BLaER1 (cell line): ENCODE results near the gene AKR1D1.

Source experiments
- H3K27ac ChIP-seq: shearing (Covaris generic); formaldehyde crosslinking; 2 replicates; pipeline ENCODE4 v1.8.1; 2022
- H3K27me3 ChIP-seq: shearing (Covaris generic); formaldehyde crosslinking; 2 replicates; pipeline ENCODE4 v1.8.1; 2022
- H3K36me3 ChIP-seq: shearing (Covaris generic); formaldehyde crosslinking; 2 replicates; pipeline ENCODE4 v1.8.1; 2022
- H3K4me1 ChIP-seq: shearing (Covaris generic); formaldehyde crosslinking; 2 replicates; pipeline ENCODE4 v1.8.1; 2022
- H3K4me2 ChIP-seq: shearing (Covaris generic); formaldehyde crosslinking; 2 replicates; pipeline ENCODE4 v1.8.1; 2022
- H3K4me3 ChIP-seq: shearing (Covaris generic); formaldehyde crosslinking; 2 replicates; pipeline ENCODE4 v1.8.1; 2022
- H3K9ac ChIP-seq: shearing (Covaris generic); formaldehyde crosslinking; 2 replicates; pipeline ENCODE4 v1.8.1; 2022
- H3K9me3 ChIP-seq: shearing (Covaris generic); formaldehyde crosslinking; 2 replicates; pipeline ENCODE4 v1.8.1; 2022
- H4K20me1 ChIP-seq: shearing (Covaris generic); formaldehyde crosslinking; 2 replicates; pipeline ENCODE4 v1.8.1; 2022
- Cebpa-rat ChIP-seq: shearing (Covaris generic); IDR thresholded peaks from 2 replicates; pipeline ENCODE4 v1.8.1; 2022

AKR1D1 gene

DNA sequence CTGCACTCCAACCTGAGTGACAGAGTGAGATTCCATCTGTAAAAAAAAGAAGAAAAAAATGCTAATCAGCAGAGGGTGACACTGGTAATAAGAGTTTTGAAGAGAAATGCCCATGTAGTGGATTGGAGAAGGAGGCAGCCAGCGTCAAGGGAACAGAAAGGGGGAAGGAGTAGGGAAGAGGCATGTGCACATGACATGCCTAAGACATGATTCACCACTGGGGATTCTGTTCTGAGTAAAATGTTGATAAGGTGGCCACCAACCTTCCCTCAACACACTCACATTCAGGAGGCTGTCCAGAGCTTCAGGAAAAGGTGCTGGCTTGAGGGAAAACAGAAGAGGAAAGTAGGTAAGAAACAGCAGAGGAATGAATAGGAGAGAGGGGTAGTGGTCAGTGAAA, 39.9 kb downstream of the AKR1D1 start:
- Histone ChIP-seq H3K4me3 (no peak overlapping the region), H3K4me1 (no peaks in the 10 kb centered on the region), H3K9me3 (no peaks in the 10 kb centered on the region), H3K4me2 (no peak overlapping the region), H3K9ac (no peak overlapping the region), H4K20me1 (no peaks in the 10 kb centered on the region), H3K27ac (no peak overlapping the region), H3K27me3 (no peaks in the 10 kb centered on the region), H3K36me3 (no peaks in the 10 kb centered on the region)
- TF ChIP-seq Cebpa-rat, result no peak

DNA sequence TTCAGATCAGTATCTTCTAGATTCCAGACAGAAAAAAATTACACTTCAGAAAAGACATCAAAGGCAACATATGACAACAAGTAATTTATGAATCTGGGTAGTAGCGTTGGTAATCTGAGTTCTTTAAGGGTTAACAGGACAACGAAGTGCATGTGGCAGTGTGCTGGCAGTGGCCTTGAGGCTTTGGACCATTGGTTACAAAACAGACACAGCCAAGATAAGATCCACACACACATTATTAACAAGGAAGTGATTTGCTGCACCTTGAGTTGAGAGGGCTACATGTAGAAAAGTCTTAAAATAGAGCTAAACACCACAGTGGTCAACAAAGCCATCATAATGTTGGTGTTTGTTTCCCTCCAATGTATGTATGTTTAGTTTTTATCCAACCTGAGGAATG, 40.6 kb downstream of the AKR1D1 start:
- H3K4me3 ChIP-seq, result no peak overlapping the region
- H3K27ac ChIP-seq, result no peak overlapping the region
- H3K9me3 ChIP-seq, result no peaks in the 10 kb centered on the region
- H3K4me1 ChIP-seq, result no peaks in the 10 kb centered on the region
- H3K36me3 ChIP-seq, result no peaks in the 10 kb centered on the region
- no peak overlapping the region for H3K9ac ChIP-seq
- no peaks in the 10 kb centered on the region for H3K27me3 ChIP-seq
- no peak for TF ChIP-seq Cebpa-rat
- no peaks in the 10 kb centered on the region for H4K20me1 ChIP-seq
- no peak overlapping the region for H3K4me2 ChIP-seq

DNA sequence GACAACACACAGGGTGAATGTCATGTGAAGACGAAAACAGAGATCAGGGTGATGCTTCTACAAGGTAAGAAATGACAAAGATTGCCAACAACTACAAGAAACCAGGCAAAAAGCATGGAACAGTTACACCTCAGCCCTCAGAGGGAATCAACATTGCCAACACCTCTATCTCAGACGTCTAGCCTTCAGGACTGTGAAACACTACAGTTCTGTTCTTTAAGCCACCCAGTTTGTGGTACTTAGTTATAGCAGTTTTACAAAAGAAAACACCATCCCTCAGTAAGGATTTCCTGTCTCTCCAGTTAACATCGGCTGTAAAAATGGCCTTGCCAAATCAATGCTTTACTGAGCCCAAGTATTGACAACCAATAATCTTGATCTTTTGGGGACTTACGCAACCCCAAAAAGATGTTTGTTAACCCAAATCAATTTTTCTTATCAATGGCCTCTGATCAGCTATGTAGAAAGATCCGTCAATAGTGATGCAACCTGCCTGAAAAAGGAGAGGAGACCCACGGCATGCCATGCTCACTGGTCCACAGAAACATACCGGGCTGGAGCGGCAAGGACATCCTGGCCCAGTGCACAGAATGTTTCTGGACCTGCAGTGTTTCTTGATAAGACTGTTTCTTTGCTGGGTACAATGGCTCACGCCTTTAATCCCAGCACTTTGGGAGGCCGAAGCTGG, 44.0 kb downstream of the AKR1D1 start:
- TF ChIP-seq Cebpa-rat, result no peak
- no peaks in the 10 kb centered on the region for H3K4me1 ChIP-seq
- H3K27me3 ChIP-seq, result no peaks in the 10 kb centered on the region
- no peak overlapping the region for H3K4me3 ChIP-seq
- H3K36me3 ChIP-seq, result no peaks in the 10 kb centered on the region
- H3K9me3 ChIP-seq, result 0 out of 2 replicates have a peak, but pooled peaks cover 4% of the 10 kb centered on the region
- H3K27ac ChIP-seq, result no peak overlapping the region
- H4K20me1 ChIP-seq, result no peaks in the 10 kb centered on the region
- H3K4me2 ChIP-seq, result no peak overlapping the region
- no peak overlapping the region for H3K9ac ChIP-seq

DNA sequence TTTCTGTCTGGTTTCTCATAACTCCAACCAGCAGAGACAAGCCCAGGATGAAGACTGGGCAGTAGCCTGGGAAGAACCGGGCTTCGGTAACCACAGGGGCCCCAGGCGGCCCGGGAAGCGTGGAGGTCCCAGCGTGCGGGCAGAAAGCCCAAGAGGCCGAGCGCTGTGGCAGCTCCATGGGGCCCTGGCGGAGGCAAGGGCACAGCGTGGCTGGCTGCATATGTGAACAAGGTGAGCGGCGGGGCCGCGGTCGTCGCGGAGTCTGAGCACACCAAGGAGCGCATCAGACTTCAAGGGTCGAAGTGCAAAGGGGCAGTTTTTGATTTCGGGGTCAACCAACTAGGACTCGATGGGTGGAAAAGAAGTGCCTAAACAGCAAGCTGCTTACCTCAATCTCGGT, 45.9 kb downstream of the AKR1D1 start:
- Histone ChIP-seq H3K9me3 (0 out of 2 replicates have a peak, but pooled peaks cover 4% of the 10 kb centered on the region), H3K36me3 (no peaks in the 10 kb centered on the region), H3K4me2 (no peak overlapping the region), H3K4me3 (no peak overlapping the region), H3K27me3 (no peaks in the 10 kb centered on the region), H4K20me1 (no peaks in the 10 kb centered on the region), H3K27ac (no peak overlapping the region), H3K4me1 (no peaks in the 10 kb centered on the region), H3K9ac (no peak overlapping the region)
- TF ChIP-seq Cebpa-rat, result no peak

DNA sequence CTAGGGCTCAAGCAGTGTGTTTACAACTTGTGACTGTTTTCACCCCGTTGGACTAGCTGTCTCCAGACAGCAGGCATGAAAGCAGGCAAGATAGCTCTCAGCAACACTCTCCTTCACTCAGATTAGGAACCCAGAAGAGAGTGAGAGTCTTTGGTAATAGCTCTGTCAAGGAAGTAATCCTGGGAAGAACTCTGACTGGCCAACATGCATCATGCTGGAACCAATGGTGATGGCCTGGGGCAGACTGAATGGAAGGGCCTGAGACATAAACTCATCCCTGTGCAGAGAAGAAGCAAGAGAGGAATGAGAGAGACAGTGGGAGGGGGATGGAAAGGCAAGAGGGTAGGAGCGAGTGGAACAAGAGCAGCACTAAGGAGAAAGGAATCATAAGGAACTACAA, 48.9 kb downstream of the AKR1D1 start:
- Histone ChIP-seq H3K27me3 (no peaks in the 10 kb centered on the region), H3K4me2 (no peak overlapping the region), H3K9ac (no peak overlapping the region), H3K9me3 (0 out of 2 replicates have a peak, but pooled peaks cover 4% of the 10 kb centered on the region), H3K36me3 (no peaks in the 10 kb centered on the region), H4K20me1 (no peaks in the 10 kb centered on the region), H3K4me1 (no peaks in the 10 kb centered on the region), H3K27ac (no peak overlapping the region), H3K4me3 (no peak overlapping the region)
- no peak for TF ChIP-seq Cebpa-rat

DNA sequence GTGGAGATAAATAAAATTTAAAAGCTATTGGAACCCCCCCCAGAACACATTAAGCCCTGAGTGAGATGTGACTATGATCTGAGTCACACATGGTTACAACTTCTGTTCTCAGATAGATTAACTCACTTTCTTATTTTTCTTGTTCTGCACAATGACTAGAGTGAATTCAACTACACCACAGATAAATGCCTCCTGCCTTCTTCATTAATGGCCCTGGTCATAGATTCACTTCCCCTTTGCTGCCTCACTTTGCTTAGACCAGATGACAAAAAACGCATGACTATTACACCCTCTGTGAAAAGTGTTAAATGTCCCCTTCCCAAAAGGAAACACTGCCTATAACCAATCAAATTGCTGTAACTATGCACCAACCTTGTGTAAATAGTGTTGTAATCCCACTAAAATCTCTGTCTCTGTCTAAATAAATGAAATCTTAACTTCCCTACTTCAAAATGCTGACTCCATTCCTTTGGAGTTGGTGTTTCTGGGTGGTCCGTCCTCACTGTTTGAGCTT, 49.4 kb downstream of the AKR1D1 start:
- Histone ChIP-seq H3K27ac (no peak overlapping the region), H3K4me3 (no peak overlapping the region), H3K9me3 (0 out of 2 replicates have a peak, but pooled peaks cover 4% of the 10 kb centered on the region), H3K4me2 (no peak overlapping the region), H3K9ac (no peak overlapping the region), H3K36me3 (no peaks in the 10 kb centered on the region), H3K27me3 (no peaks in the 10 kb centered on the region), H4K20me1 (no peaks in the 10 kb centered on the region), H3K4me1 (no peaks in the 10 kb centered on the region)
- TF ChIP-seq Cebpa-rat, result no peak

DNA sequence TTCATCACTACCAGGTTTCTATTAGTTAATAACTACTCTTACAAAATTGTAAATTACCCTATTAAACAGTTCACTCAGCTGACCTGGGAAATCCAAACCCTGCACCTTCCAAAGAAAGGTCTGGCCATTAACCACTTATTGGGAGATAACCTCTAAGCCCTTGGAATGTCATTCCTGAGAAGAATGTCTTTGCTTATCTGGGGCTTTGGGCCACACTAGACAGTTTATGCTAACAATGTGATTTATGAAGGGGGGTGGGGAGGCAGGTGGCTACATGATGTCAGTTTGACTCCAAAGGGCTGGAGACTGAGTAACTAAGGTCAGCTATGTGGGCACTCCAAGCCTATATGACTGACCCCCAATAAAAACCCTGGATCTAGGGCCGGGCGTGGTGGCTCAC, 50.7 kb downstream of the AKR1D1 start:
- Histone ChIP-seq H3K4me2 (no peak overlapping the region), H3K36me3 (no peaks in the 10 kb centered on the region), H3K4me1 (no peaks in the 10 kb centered on the region), H3K27me3 (no peaks in the 10 kb centered on the region), H3K9me3 (0 out of 2 replicates have a peak, but pooled peaks cover 4% of the 10 kb centered on the region), H4K20me1 (no peaks in the 10 kb centered on the region), H3K9ac (no peak overlapping the region), H3K4me3 (no peak overlapping the region), H3K27ac (no peak overlapping the region)
- no peak for TF ChIP-seq Cebpa-rat

DNA sequence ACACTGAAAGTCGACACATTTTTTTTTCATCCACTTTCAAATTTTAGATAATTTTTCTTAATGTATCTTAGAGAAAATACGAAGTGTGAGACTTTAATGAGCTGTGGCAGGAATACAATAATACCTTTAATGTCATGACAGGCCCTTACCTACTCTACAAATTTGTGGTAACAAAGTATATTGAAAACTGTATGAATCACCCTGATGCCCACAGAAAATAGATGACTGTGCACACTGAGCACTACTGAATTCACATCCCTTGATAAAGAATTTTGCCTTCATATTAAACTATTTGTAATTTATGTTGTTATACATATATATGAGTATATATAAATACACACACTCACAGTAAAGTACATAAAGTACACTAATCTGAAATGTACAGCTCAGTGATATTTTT, 51.7 kb downstream of the AKR1D1 start:
- H3K27me3 ChIP-seq, result no peaks in the 10 kb centered on the region
- no peak overlapping the region for H3K9ac ChIP-seq
- no peaks in the 10 kb centered on the region for H3K9me3 ChIP-seq
- H3K27ac ChIP-seq, result no peak overlapping the region
- no peak for TF ChIP-seq Cebpa-rat
- H3K4me3 ChIP-seq, result no peak overlapping the region
- H3K4me1 ChIP-seq, result no peaks in the 10 kb centered on the region
- H3K36me3 ChIP-seq, result no peaks in the 10 kb centered on the region
- no peaks in the 10 kb centered on the region for H4K20me1 ChIP-seq
- no peak overlapping the region for H3K4me2 ChIP-seq

DNA sequence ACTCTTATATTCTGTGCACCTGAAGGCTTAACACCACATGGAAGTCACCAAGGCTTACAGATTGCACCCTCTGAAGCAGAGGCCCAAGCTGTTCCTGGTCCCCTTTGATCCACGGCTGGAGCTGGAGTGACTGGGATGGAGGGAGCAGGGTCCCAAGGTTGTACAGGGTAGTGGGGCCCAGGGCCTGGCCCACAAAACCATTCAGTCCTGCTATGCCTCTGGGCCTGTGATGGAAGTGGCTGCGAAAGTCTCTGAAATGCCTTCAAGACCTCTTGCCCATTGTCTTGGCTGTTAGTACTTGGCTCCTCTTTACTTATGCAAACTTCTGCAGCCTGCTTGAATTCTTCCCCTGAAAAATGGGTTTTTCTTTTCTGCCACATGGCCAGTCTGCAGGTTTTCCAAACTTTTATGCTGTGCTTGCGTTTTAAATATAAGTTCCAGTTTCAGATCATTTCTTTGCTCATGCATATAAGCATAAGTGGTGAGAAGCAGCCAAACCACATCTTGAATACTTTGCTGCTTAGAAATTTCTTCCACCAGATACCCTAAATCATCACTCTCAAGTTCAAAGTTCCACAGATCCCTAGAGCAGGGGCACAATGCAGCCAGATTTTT, 53.4 kb downstream of the AKR1D1 start:
- Histone ChIP-seq H3K4me2 (no peak overlapping the region), H3K27ac (no peak overlapping the region), H3K4me1 (no peaks in the 10 kb centered on the region), H3K4me3 (no peak overlapping the region), H4K20me1 (no peaks in the 10 kb centered on the region), H3K9ac (no peak overlapping the region), H3K9me3 (no peaks in the 10 kb centered on the region), H3K27me3 (no peaks in the 10 kb centered on the region), H3K36me3 (no peaks in the 10 kb centered on the region)
- TF ChIP-seq Cebpa-rat, result no peak

DNA sequence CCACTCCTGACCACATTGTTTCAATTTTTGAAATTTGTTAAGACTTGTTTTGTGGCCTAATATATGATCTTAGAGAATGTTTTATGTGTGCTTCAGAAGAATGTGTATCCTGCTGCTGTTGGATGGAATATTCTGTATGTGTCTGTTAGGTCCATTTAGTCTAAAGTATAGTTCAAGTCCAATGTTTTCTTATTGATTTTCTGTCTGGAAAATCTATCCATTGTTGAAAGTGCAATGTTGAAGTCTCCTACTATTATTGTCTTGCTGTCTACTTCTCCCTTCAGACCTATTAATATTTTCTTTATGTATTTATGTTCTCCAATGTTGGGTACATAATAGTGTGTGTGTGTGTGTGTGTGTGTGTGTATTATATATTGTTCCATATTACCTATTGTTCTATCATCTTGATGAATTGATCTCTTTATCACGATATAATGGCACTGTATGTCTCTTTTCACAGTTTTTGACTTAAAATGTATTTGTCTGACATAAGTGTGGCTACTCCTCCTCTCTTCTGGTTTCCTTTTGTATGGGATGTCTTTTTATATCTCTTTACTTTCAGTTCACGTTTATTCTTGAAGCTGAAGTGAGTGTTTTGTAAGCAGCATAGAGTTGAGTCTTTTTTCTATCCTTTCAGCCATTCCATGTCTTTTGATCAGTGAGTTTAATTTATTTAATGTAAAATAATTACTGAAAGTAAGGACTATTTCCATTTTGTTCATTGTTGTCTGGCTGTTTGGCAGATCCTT, 61.3 kb downstream of the AKR1D1 start:
- no peak overlapping the region for H3K9ac ChIP-seq
- no peak overlapping the region for H3K27ac ChIP-seq
- no peak overlapping the region for H3K4me3 ChIP-seq
- H3K27me3 ChIP-seq, result no peaks in the 10 kb centered on the region
- H3K4me2 ChIP-seq, result no peak overlapping the region
- TF ChIP-seq Cebpa-rat, result no peak
- H4K20me1 ChIP-seq, result no peaks in the 10 kb centered on the region
- H3K9me3 ChIP-seq, result no peaks in the 10 kb centered on the region
- H3K36me3 ChIP-seq, result no peaks in the 10 kb centered on the region
- no peaks in the 10 kb centered on the region for H3K4me1 ChIP-seq
